GM12872 (cell line): Measurements from ENCODE around the gene MORN1.

Source experiments
- CTCF ChIP-seq: IDR thresholded peaks from 3 replicates; pipeline ENCODE4 v1.5.1; 2011; ENCODE audit warnings: low read depth, mild to moderate bottlenecking, low read length, moderate library complexity; ENCODE audit not compliant: insufficient read depth

MORN1 gene

GRCh38 chr1:2414297-2414958 lies 23.1 kb upstream of the MORN1 start:
- peak; percentile 87 for TF ChIP-seq CTCF

GRCh38 chr1:2413495-2414296 lies 22.3 kb upstream of the MORN1 start:
- no peak for TF ChIP-seq CTCF

- no peak for TF ChIP-seq CTCF
These were observed 21.6 kb upstream of the MORN1 start for GRCh38 chr1:2412773-2413494.

- TF ChIP-seq CTCF: no peak
These were observed 21.0 kb upstream of the MORN1 start, which contains the start of gene PEX10 for GRCh38 chr1:2412395-2412772. Gene PEX10, minus strand, starts transcription at chr1:2412564. Its CDS starts 62 bp downstream, at chr1:2412502.

- TF ChIP-seq CTCF: no peak
These were observed 20.5 kb upstream of the MORN1 start for GRCh38 chr1:2411801-2412394.

- no peak for TF ChIP-seq CTCF
These were observed 18.4 kb upstream of the MORN1 start for GRCh38 chr1:2409745-2410144.

GRCh38 chr1:2408859-2409276 lies 17.5 kb upstream of the MORN1 start:
- no peak for TF ChIP-seq CTCF
